ENCODE results near the gene DYSF.

DYSF gene

GRCh38 chr2:71716697-71717624 is 263.6 kb downstream of the DYSF start:
- no peak overlapping the region for H3K4me2 ChIP-seq
- H3K4me3 ChIP-seq (IDR thresholded peaks at IDR 0.05; ENCODE audit: insufficient read depth, low read depth, low read length): no peak overlapping the region
- no peak for TF ChIP-seq CTCF (conservative IDR thresholded peaks at IDR 0.05; ENCODE audit: low read depth, low read length)
- H4K20me1 ChIP-seq (ENCODE audit: insufficient read depth): no peaks in the 10 kb centered on the region
- no peaks in the 10 kb centered on the region for H3K79me2 ChIP-seq (ENCODE audit: insufficient read depth, low read depth)
- H3K36me3 ChIP-seq (ENCODE audit: insufficient read depth): no peaks in the 10 kb centered on the region
- no peaks in the 10 kb centered on the region for H3K4me1 ChIP-seq (ENCODE audit: low read depth, poor library complexity, severe bottlenecking)
- no peaks in the 10 kb centered on the region for H3K27me3 ChIP-seq (ENCODE audit: insufficient read depth, low read depth)
- H2AFZ ChIP-seq (ENCODE audit: low read depth): no peak overlapping the region
- no peak overlapping the region for H3K27ac ChIP-seq
- no peak overlapping the region for H3K9ac ChIP-seq

- Histone ChIP-seq H3K4me1 (ENCODE audit: low read depth, poor library complexity, severe bottlenecking) (no peaks in the 10 kb centered on the region), H3K9ac (no peak overlapping the region), H3K79me2 (ENCODE audit: insufficient read depth, low read depth) (no peaks in the 10 kb centered on the region), H3K36me3 (ENCODE audit: insufficient read depth) (no peaks in the 10 kb centered on the region), H3K4me2 (no peak overlapping the region), H3K27ac (no peak overlapping the region), H3K27me3 (ENCODE audit: insufficient read depth, low read depth) (no peaks in the 10 kb centered on the region), H2AFZ (ENCODE audit: low read depth) (no peak overlapping the region), H4K20me1 (ENCODE audit: insufficient read depth) (no peaks in the 10 kb centered on the region), H3K4me3 (IDR thresholded peaks at IDR 0.05; ENCODE audit: insufficient read depth, low read depth, low read length) (no peak overlapping the region)
- TF ChIP-seq CTCF (conservative IDR thresholded peaks at IDR 0.05; ENCODE audit: low read depth, low read length): no peak
These were observed 265.3 kb downstream of the DYSF start for GRCh38 chr2:71718686-71719085.

GRCh38 chr2:71719520-71720282 is 266.3 kb downstream of the DYSF start:
- H3K36me3 ChIP-seq (ENCODE audit: insufficient read depth): no peaks in the 10 kb centered on the region
- no peak overlapping the region for H3K4me2 ChIP-seq
- no peak for TF ChIP-seq CTCF (conservative IDR thresholded peaks at IDR 0.05; ENCODE audit: low read depth, low read length)
- H3K27ac ChIP-seq: no peak overlapping the region
- H3K4me1 ChIP-seq (ENCODE audit: low read depth, poor library complexity, severe bottlenecking): no peaks in the 10 kb centered on the region
- H3K79me2 ChIP-seq (ENCODE audit: insufficient read depth, low read depth): no peaks in the 10 kb centered on the region
- H4K20me1 ChIP-seq (ENCODE audit: insufficient read depth): no peaks in the 10 kb centered on the region
- no peaks in the 10 kb centered on the region for H3K27me3 ChIP-seq (ENCODE audit: insufficient read depth, low read depth)
- H3K9ac ChIP-seq: no peak overlapping the region
- no peak overlapping the region for H3K4me3 ChIP-seq (IDR thresholded peaks at IDR 0.05; ENCODE audit: insufficient read depth, low read depth, low read length)
- H2AFZ ChIP-seq (ENCODE audit: low read depth): no peak overlapping the region

GRCh38 chr2:71720283-71720560 is 266.9 kb downstream of the DYSF start:
- H3K4me1 ChIP-seq (ENCODE audit: low read depth, poor library complexity, severe bottlenecking): no peaks in the 10 kb centered on the region
- no peak for TF ChIP-seq CTCF (conservative IDR thresholded peaks at IDR 0.05; ENCODE audit: low read depth, low read length)
- no peak overlapping the region for H3K4me3 ChIP-seq (IDR thresholded peaks at IDR 0.05; ENCODE audit: insufficient read depth, low read depth, low read length)
- H3K27me3 ChIP-seq (ENCODE audit: insufficient read depth, low read depth): no peaks in the 10 kb centered on the region
- no peak overlapping the region for H3K9ac ChIP-seq
- no peak overlapping the region for H3K27ac ChIP-seq
- no peak overlapping the region for H2AFZ ChIP-seq (ENCODE audit: low read depth)
- no peaks in the 10 kb centered on the region for H3K79me2 ChIP-seq (ENCODE audit: insufficient read depth, low read depth)
- no peaks in the 10 kb centered on the region for H4K20me1 ChIP-seq (ENCODE audit: insufficient read depth)
- H3K36me3 ChIP-seq (ENCODE audit: insufficient read depth): no peaks in the 10 kb centered on the region
- no peak overlapping the region for H3K4me2 ChIP-seq
